ENCODE results near the gene TRAF3.
"Not testable (repeated sequence)": the region's sequence is repeated elsewhere in the genome, so short reads cannot be mapped to it uniquely, and the experiment has no call there.

The TRAF3 gene

GRCh38 chr14:102920273-102920997 lies 143.2 kb downstream of the TRAF3 start:
- H3K9me3 ChIP-seq: no peaks in the 10 kb centered on the region
- no peaks in the 10 kb centered on the region for H3K4me1 ChIP-seq
- no peaks in the 10 kb centered on the region for H3K27me3 ChIP-seq (ENCODE audit: low read depth)
- no peak overlapping the region for H3K4me3 ChIP-seq
- no peaks in the 10 kb centered on the region for H3K36me3 ChIP-seq (replicated peaks)
- DNase-seq (ENCODE audit: low spot score in 2 of 2): no peak
- in situ Hi-C loops (cut with MboI; ENCODE audit: low sequenced_read_pairs): no loop called here

- in situ Hi-C loops (cut with MboI; ENCODE audit: low sequenced_read_pairs): no loop called here
Measured at GRCh38 chr14:102920998-102921304, 143.7 kb downstream of the TRAF3 start.

GRCh38 chr14:102922490-102923200 lies 145.4 kb downstream of the TRAF3 start, which contains the start of gene AMN:
AMN (plus strand) TSS chr14:102922663; CDS start chr14:102922689, 26 bp downstream.
- in situ Hi-C loops (cut with MboI; ENCODE audit: low sequenced_read_pairs): no loop called here
- Histone ChIP-seq H3K4me1 (no peaks in the 10 kb centered on the region), H3K27me3 (ENCODE audit: low read depth) (no peaks in the 10 kb centered on the region), H3K4me3 (no peak within 1 kb of the TSS), H3K36me3 (replicated peaks) (no peaks in the 10 kb centered on the region), H3K9me3 (no peaks in the 10 kb centered on the region)
- DNase-seq (ENCODE audit: low spot score in 2 of 2): no peak

More at GRCh38 chr14:102920998-102921304, 143.7 kb downstream of the TRAF3 start:
- H3K4me3 ChIP-seq: no peak overlapping the region
- no peaks in the 10 kb centered on the region for H3K4me1 ChIP-seq
- no peaks in the 10 kb centered on the region for H3K36me3 ChIP-seq (replicated peaks)
- no peaks in the 10 kb centered on the region for H3K9me3 ChIP-seq
- no peaks in the 10 kb centered on the region for H3K27me3 ChIP-seq (ENCODE audit: low read depth)
- DNase-seq (ENCODE audit: low spot score in 2 of 2): no peak

GRCh38 chr14:102923201-102923924 lies 146.1 kb downstream of the TRAF3 start:
- DNase-seq (ENCODE audit: low spot score in 2 of 2): no peak
- Histone ChIP-seq H3K4me1 (no peaks in the 10 kb centered on the region), H3K27me3 (ENCODE audit: low read depth) (no peaks in the 10 kb centered on the region), H3K36me3 (replicated peaks) (no peaks in the 10 kb centered on the region), H3K4me3 (no peak overlapping the region), H3K9me3 (no peaks in the 10 kb centered on the region)
- in situ Hi-C loops (cut with MboI; ENCODE audit: low sequenced_read_pairs): no loop called here

GRCh38 chr14:102923925-102924486 lies 146.8 kb downstream of the TRAF3 start:
- no peaks in the 10 kb centered on the region for H3K36me3 ChIP-seq (replicated peaks)
- no peaks in the 10 kb centered on the region for H3K4me1 ChIP-seq
- no peaks in the 10 kb centered on the region for H3K9me3 ChIP-seq
- no peak overlapping the region for H3K4me3 ChIP-seq
- DNase-seq (ENCODE audit: low spot score in 2 of 2): no peak
- no peaks in the 10 kb centered on the region for H3K27me3 ChIP-seq (ENCODE audit: low read depth)
- in situ Hi-C loops (cut with MboI; ENCODE audit: low sequenced_read_pairs): no loop called here

GRCh38 chr14:102924632-102925588 lies 147.7 kb downstream of the TRAF3 start:
- no peaks in the 10 kb centered on the region for H3K27me3 ChIP-seq (ENCODE audit: low read depth)
- in situ Hi-C loops (cut with MboI; ENCODE audit: low sequenced_read_pairs): no loop called here
- no peaks in the 10 kb centered on the region for H3K9me3 ChIP-seq
- no peaks in the 10 kb centered on the region for H3K36me3 ChIP-seq (replicated peaks)
- H3K4me3 ChIP-seq: no peak overlapping the region
- no peak for DNase-seq (ENCODE audit: low spot score in 2 of 2)
- H3K4me1 ChIP-seq: no peaks in the 10 kb centered on the region

GRCh38 chr14:102925646-102926045 lies 148.4 kb downstream of the TRAF3 start:
- H3K4me3 ChIP-seq: no peak overlapping the region
- H3K9me3 ChIP-seq: no peaks in the 10 kb centered on the region
- no peaks in the 10 kb centered on the region for H3K4me1 ChIP-seq
- no peaks in the 10 kb centered on the region for H3K27me3 ChIP-seq (ENCODE audit: low read depth)
- DNase-seq (ENCODE audit: low spot score in 2 of 2): no peak
- no peaks in the 10 kb centered on the region for H3K36me3 ChIP-seq (replicated peaks)
- in situ Hi-C loops (cut with MboI; ENCODE audit: low sequenced_read_pairs): no loop called here

GRCh38 chr14:102926104-102926503 lies 148.9 kb downstream of the TRAF3 start:
- no peaks in the 10 kb centered on the region for H3K4me1 ChIP-seq
- H3K4me3 ChIP-seq: no peak overlapping the region
- no peak for DNase-seq (ENCODE audit: low spot score in 2 of 2)
- in situ Hi-C loops (cut with MboI; ENCODE audit: low sequenced_read_pairs): no loop called here
- H3K9me3 ChIP-seq: no peaks in the 10 kb centered on the region
- no peaks in the 10 kb centered on the region for H3K27me3 ChIP-seq (ENCODE audit: low read depth)
- H3K36me3 ChIP-seq (replicated peaks): no peaks in the 10 kb centered on the region

GRCh38 chr14:102926840-102927239 lies 149.6 kb downstream of the TRAF3 start:
- DNase-seq (ENCODE audit: low spot score in 2 of 2); H3K36me3 ChIP-seq (replicated peaks); H3K4me1 ChIP-seq; H3K9me3 ChIP-seq; H3K27me3 ChIP-seq (ENCODE audit: low read depth); H3K4me3 ChIP-seq; in situ Hi-C loops (cut with MboI; ENCODE audit: low sequenced_read_pairs): not testable (repeated sequence)

- Histone ChIP-seq H3K27me3 (ENCODE audit: low read depth) (no peaks in the 10 kb centered on the region), H3K9me3 (no peaks in the 10 kb centered on the region), H3K4me1 (no peaks in the 10 kb centered on the region), H3K36me3 (replicated peaks) (no peaks in the 10 kb centered on the region), H3K4me3 (no peak overlapping the region)
- in situ Hi-C loops (cut with MboI; ENCODE audit: low sequenced_read_pairs): no loop called here
- no peak for DNase-seq (ENCODE audit: low spot score in 2 of 2)
Measured at GRCh38 chr14:102927346-102927877, 150.2 kb downstream of the TRAF3 start.

- H3K9me3 ChIP-seq: no peaks in the 10 kb centered on the region
- H3K27me3 ChIP-seq (ENCODE audit: low read depth): no peaks in the 10 kb centered on the region
- no peaks in the 10 kb centered on the region for H3K36me3 ChIP-seq (replicated peaks)
- H3K4me3 ChIP-seq: no peak overlapping the region
- DNase-seq (ENCODE audit: low spot score in 2 of 2): no peak
- no peaks in the 10 kb centered on the region for H3K4me1 ChIP-seq
- in situ Hi-C loops (cut with MboI; ENCODE audit: low sequenced_read_pairs): no loop called here
Measured at GRCh38 chr14:102927878-102928411, 150.7 kb downstream of the TRAF3 start.

- H3K27me3 ChIP-seq (ENCODE audit: low read depth): no peaks in the 10 kb centered on the region
- no peak overlapping the region for H3K4me3 ChIP-seq
- no peak for DNase-seq (ENCODE audit: low spot score in 2 of 2)
- in situ Hi-C loops (cut with MboI; ENCODE audit: low sequenced_read_pairs): no loop called here
- peaks cover 2% of the 10 kb centered on the region for H3K4me1 ChIP-seq
- H3K9me3 ChIP-seq: no peaks in the 10 kb centered on the region
- peaks cover 6% of the 10 kb centered on the region; the same call in 1 of the 2 replicates for H3K36me3 ChIP-seq (replicated peaks)
Measured at GRCh38 chr14:102928412-102929240, 151.4 kb downstream of the TRAF3 start.
